Ovary (tissue), 9 donors: Measurements from ENCODE around the gene RBM15B. TPM values are rescaled to one million over a fixed set of nuclear protein-coding genes. Genes with fewer than 3 reads are reported as not detected.

Experiments
- DNase-seq, 5 donors: peaks; one replicate each; pipeline ENCODE4 v3.0.0-alpha.2; 2019 to 2020
- H3K27ac ChIP-seq, 2 donors: fragments of 200-600 bp; one replicate each; pipeline versions ENCODE4 v1.5.1 to v1.8.0; 2019 to 2022
- H3K27me3 ChIP-seq: fragments of 200-600 bp; one replicate; pipeline ENCODE4 v1.8.0; 2022
- H3K36me3 ChIP-seq: fragments of 200-600 bp; sonication (generic); one replicate; pipeline ENCODE4 v1.5.1; 2019
- H3K4me1 ChIP-seq: one replicate; pipeline ENCODE4 v1.8.1; 2013; ENCODE audit warnings: mild to moderate bottlenecking, moderate library complexity; ENCODE audit not compliant: insufficient read depth
- H3K4me3 ChIP-seq: fragments of 200-600 bp; sonication (generic); one replicate; pipeline ENCODE4 v1.5.1; 2017
- H3K9me3 ChIP-seq, 2 donors: fragments of 200-600 bp in 1 of 2; sonication (generic) in 1 of 2; one replicate each; pipeline versions ENCODE4 v1.5.1 to v1.8.1; 2013 to 2019; ENCODE audit warnings: mild to moderate bottlenecking in 1 of 2, moderate library complexity in 1 of 2
- CTCF ChIP-seq, 3 donors: fragments of 450-650 bp in 2 of 3; fragments of 200-600 bp in 1 of 3; IDR thresholded peaks; one replicate each; pipeline versions ENCODE4 v1.5.1 to v1.8.0; 2016 to 2022; ENCODE audit warnings: antibody characterized with exemption in 3 of 3, mild to moderate bottlenecking in 1 of 3
- EP300 ChIP-seq: sonication (generic); formaldehyde crosslinking; IDR thresholded peaks from one replicate; pipeline ENCODE4 v1.6.1; 2017; ENCODE audit warnings: antibody characterized with exemption
- POLR2A ChIP-seq: fragments of 450-650 bp; IDR thresholded peaks from one replicate; pipeline ENCODE4 v1.6.1; 2017; ENCODE audit warnings: antibody characterized with exemption, mild to moderate bottlenecking, moderate library complexity
- WGBS, 3 donors: extraction: QIAGEN DNeasy Blood & Tissue Kit in 1 of 3; methylation state at CpG; one replicate each; pipeline versions ENCODE4 v1.1.5 to v1.1.7; 2013 to 2017; 5-methylcytosine and 5-hydroxymethylcytosine counted together
- intact Hi-C, 4 donors: fragments of 100-400 bp; cut with DNase I; formaldehyde crosslinking; loops; one replicate each; pipeline versions ENCODE4 v1.11.0 to v1.15.1; 2022 to 2023
- polyA plus RNA-seq, 2 donors: library from polyadenylated mRNA; stranded (reverse); fragments of 200-250 nt in 1 of 2; fragments of 350-450 nt in 1 of 2; fragmentation: Illumina TruSeq in 1 of 2; extraction: RNeasy Lipid Tissue Mini Kit (QIAGEN cat#74804) in 1 of 2; gene quantifications; one replicate each; pipeline ENCODE4 v1.2.3, GENCODE V29; 2013 to 2014
- total RNA-seq, 7 donors: library from RNA; depleted of rRNA in 2 of 7; stranded (reverse); fragments of >200 nt in 2 of 7; fragmentation: NEBNext Ultra II Directional in 3 of 7; extraction: Animal tissue kit (Norgen Biotek cat#: 25700) in 3 of 7; gene quantifications; one replicate each; pipeline versions ENCODE4 v1.1.0 to v1.2.4, GENCODE V29; 2016 to 2023
- donor health status: DM: no; HTN: no; CAD: no; lungs with moderate emphysema.
- donor health status: DM: no; HTN: no; CAD: no.
- donor health status: Bipolar disorder and iron deficiency.
- donor health status: DM: yes; HTN: yes; CAD: no.
- donor health status: DM: no; HTN: no; CAD: no.
- donor health status: DM: yes; HTN: yes; CAD: no.

RBM15B gene
- total and polyA plus RNA-seq, 9 donors = 16.1 to 40.2 (median 27.6) TPM

DNA sequence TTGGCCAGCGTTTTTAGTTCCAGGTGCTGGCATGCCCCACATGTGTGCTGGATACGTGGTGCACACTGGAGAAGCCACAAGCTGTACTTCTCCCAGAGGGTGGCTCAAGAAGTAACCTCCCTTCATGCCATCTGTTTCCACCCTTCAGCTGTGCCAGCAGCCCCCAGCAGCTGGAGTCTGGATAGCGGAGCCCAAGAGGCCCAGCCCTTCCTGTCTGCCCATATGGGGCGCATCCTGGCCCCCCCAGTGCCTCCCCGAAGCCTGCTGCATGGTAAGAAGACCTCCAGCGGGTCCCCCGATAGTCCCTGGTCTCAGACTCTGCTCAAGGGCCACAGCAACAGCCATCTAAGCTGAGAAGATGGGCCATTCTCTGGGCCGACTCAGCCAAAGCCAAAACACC lies 11.8 kb upstream of the RBM15B start:
- H3K36me3 ChIP-seq = no peaks in the 10 kb centered on the region
- H3K4me3 ChIP-seq = no peak overlapping the region
- H3K27me3 ChIP-seq = no peaks in the 10 kb centered on the region
- H3K9me3 ChIP-seq = no peaks in the 10 kb centered on the region
- DNase-seq = peak in 1 of 5 donors; percentile 21
- WGBS, 3 donors = 72 to 81% (median 80%) methylated on average over 8 of the region's 8 CpGs
- intact Hi-C loops = no loop called here
- H3K27ac ChIP-seq = no peak overlapping the region
- no peak for TF ChIP-seq POLR2A
- TF ChIP-seq EP300 = no peak
- no peak for TF ChIP-seq CTCF (IDR thresholded peaks at IDR 0.05)
- H3K4me1 ChIP-seq = no peaks in the 10 kb centered on the region

DNA sequence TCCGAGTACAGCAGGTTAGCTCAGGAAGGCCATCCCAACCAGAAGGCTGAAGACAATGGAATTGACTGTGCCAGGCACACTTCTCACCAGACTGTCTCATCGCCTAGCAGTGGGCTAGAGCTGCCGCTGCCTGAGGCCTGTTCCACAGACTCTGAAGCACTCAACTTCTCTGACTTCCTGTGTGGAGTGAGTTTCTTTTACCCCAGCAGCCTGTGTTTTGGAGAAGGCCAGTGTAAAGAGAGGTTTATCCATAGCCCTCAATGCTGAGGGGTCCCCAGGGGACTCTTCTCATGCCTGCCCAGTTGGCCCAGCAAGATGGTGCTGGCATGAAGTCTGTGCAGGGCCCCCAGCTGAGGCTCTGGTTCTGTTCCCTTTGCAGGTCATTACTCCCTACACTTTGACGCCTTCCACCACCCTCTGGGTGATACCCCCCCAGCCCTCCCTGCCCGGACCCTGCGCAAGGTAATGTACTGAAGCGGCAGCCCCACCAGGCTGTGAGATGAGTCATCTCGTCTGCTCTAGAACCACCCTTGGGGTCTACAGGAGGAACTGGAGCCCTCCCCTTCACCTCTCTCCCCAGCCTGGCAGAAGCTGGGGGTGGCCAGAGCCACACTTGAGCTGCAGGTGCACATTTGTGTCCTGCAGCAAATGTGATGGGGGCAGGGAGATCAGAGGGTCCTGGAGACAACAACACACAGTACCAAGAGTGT lies 11.2 kb upstream of the RBM15B start:
- no peak for DNase-seq
- Histone ChIP-seq H3K36me3 (no peaks in the 10 kb centered on the region), H3K4me1 (no peaks in the 10 kb centered on the region), H3K9me3 (no peaks in the 10 kb centered on the region), H3K27me3 (no peaks in the 10 kb centered on the region), H3K27ac (no peak overlapping the region), H3K4me3 (no peak overlapping the region)
- WGBS, 3 donors = 80 to 86% (median 82%) methylated on average over 8 of the region's 8 CpGs
- intact Hi-C loops = loop anchor here in 2 of 4 donors (10.0 kb wide), 2 partner anchors 295 to 765 kb away; partner anchors contain the start of genes CISH (in 1 of the 2), MAPKAPK3 (in 1 of the 2) and TEX264 (in 1 of the 2)
- TF ChIP-seq CTCF (IDR thresholded peaks at IDR 0.05) = no peak
- no peak for TF ChIP-seq EP300
- no peak for TF ChIP-seq POLR2A

- DNase-seq = no peak
- TF ChIP-seq EP300 (no peak), CTCF (IDR thresholded peaks at IDR 0.05) (no peak), POLR2A (no peak)
- intact Hi-C loops = loop anchor here in 2 of 4 donors (10.0 kb wide), 2 partner anchors 294 to 766 kb away; partner anchors contain the start of genes CISH (in 1 of the 2), MAPKAPK3 (in 1 of the 2) and TEX264 (in 1 of the 2)
These were observed 10.3 kb upstream of the RBM15B start for GRCh38 chr3:51380601-51381332.

GRCh38 chr3:51381333-51381705 lies 9.8 kb upstream of the RBM15B start:
- no peak overlapping the region for H3K27ac ChIP-seq
- H3K27me3 ChIP-seq = no peaks in the 10 kb centered on the region
- intact Hi-C loops = loop anchor here in 2 of 4 donors (10.0 kb wide), 2 partner anchors 293 to 767 kb away; partner anchors contain the start of genes CISH (in 1 of the 2), MAPKAPK3 (in 1 of the 2) and TEX264 (in 1 of the 2)
- 86 to 89% (median 89%) methylated on average over 16 to 18 of the region's 18 CpGs for WGBS, 3 donors
- H3K36me3 ChIP-seq = no peaks in the 10 kb centered on the region
- H3K4me1 ChIP-seq = no peaks in the 10 kb centered on the region
- TF ChIP-seq CTCF (IDR thresholded peaks at IDR 0.05) (no peak), POLR2A (no peak), EP300 (no peak)
- no peak for DNase-seq
- H3K9me3 ChIP-seq = no peaks in the 10 kb centered on the region
- H3K4me3 ChIP-seq = no peak overlapping the region

More at GRCh38 chr3:51380601-51381332, 10.3 kb upstream of the RBM15B start:
- Histone ChIP-seq H3K36me3 (no peaks in the 10 kb centered on the region), H3K9me3 (no peaks in the 10 kb centered on the region), H3K27me3 (no peaks in the 10 kb centered on the region), H3K4me1 (no peaks in the 10 kb centered on the region), H3K4me3 (no peak overlapping the region), H3K27ac (no peak overlapping the region)
- WGBS, 3 donors = 75 to 82% (median 79%) methylated on average over 15 of the region's 15 CpGs
